Neuronal stem cell (in vitro differentiated cells): Measurements from ENCODE around the gene SFR1.

ENCODE experiments used
- DNase-seq: peaks from one replicate; pipeline ENCODE4 v3.0.0-alpha.2; 2013; ENCODE audit warnings: low spot score
- H2AFZ ChIP-seq: one replicate; pipeline ENCODE4 v1.6.1; 2013; ENCODE audit warnings: mild to moderate bottlenecking, low read length, inconsistent platforms
- H2AK5ac ChIP-seq: 2 replicates; pipeline ENCODE4 v1.6.1; 2013; ENCODE audit warnings: low read depth, mild to moderate bottlenecking, inconsistent platforms, low read length, moderate library complexity, mixed read lengths
- H2BK120ac ChIP-seq: 2 replicates; pipeline ENCODE4 v1.6.1; 2013; ENCODE audit warnings: low read depth, mild to moderate bottlenecking, inconsistent platforms, low read length, moderate library complexity, mixed read lengths
- H2BK12ac ChIP-seq: one replicate; pipeline ENCODE4 v1.6.1; 2013; ENCODE audit warnings: low read length, inconsistent platforms
- H2BK15ac ChIP-seq: 2 replicates; pipeline ENCODE4 v1.6.1; 2013; ENCODE audit warnings: mild to moderate bottlenecking, low read length, inconsistent platforms, mixed read lengths
- H2BK5ac ChIP-seq: one replicate; pipeline ENCODE4 v1.6.1; 2013; ENCODE audit warnings: inconsistent platforms, mild to moderate bottlenecking, low read length, moderate library complexity
- H3K14ac ChIP-seq: one replicate; pipeline ENCODE4 v1.6.1; 2013; ENCODE audit warnings: low read length, inconsistent platforms
- H3K18ac ChIP-seq: 2 replicates; pipeline ENCODE4 v1.6.1; 2013; ENCODE audit warnings: low read length, inconsistent platforms
- H3K23ac ChIP-seq: 2 replicates; pipeline ENCODE4 v1.6.1; 2013; ENCODE audit warnings: low read depth, mild to moderate bottlenecking, mixed read lengths, low read length, inconsistent platforms; ENCODE audit not compliant: poor library complexity
- H3K27ac ChIP-seq: replicated peaks from 3 replicates; pipeline ENCODE4 v1.5.1; 2013; ENCODE audit warnings: low read length, inconsistent platforms
- H3K27me3 ChIP-seq, 3 experiments: 2 replicates each; pipeline ENCODE4 v1.6.1; 2013; ENCODE audit warnings: low read length in 3 of 3, mild to moderate bottlenecking in 2 of 3, inconsistent platforms in 1 of 3, low read depth in 1 of 3, mixed read lengths in 1 of 3, moderate library complexity in 1 of 3; ENCODE audit not compliant: control insufficient read depth in 3 of 3, insufficient read depth in 3 of 3
- H3K36me3 ChIP-seq, 2 donors: replicated peaks in 1 of 2; 2 replicates each; pipeline ENCODE4 v1.6.1; 2013; ENCODE audit warnings: low read length in 2 of 2; ENCODE audit not compliant: control insufficient read depth in 2 of 2, insufficient read depth in 2 of 2
- H3K4ac ChIP-seq: 2 replicates; pipeline ENCODE4 v1.6.1; 2013; ENCODE audit warnings: inconsistent platforms, mild to moderate bottlenecking, low read length, moderate library complexity
- H3K4me1 ChIP-seq, 2 donors: 1 replicate in 1 of 2; 2 replicates in 1 of 2; pipeline ENCODE4 v1.6.1; 2013; ENCODE audit warnings: low read length in 2 of 2, low read depth in 1 of 2; ENCODE audit not compliant: control insufficient read depth in 2 of 2, insufficient read depth in 1 of 2
- H3K4me2 ChIP-seq: one replicate; pipeline ENCODE4 v1.6.1; 2013; ENCODE audit warnings: mild to moderate bottlenecking, low read length, inconsistent platforms; ENCODE audit not compliant: insufficient read depth, poor library complexity, severe bottlenecking
- H3K4me3 ChIP-seq, 2 donors: 2 replicates each; pipeline ENCODE4 v1.5.1; 2013; ENCODE audit warnings: low read length in 2 of 2, mild to moderate bottlenecking in 2 of 2, inconsistent platforms in 1 of 2, moderate library complexity in 1 of 2
- H3K79me1 ChIP-seq: one replicate; pipeline ENCODE4 v1.6.1; 2013; ENCODE audit warnings: low read depth, mild to moderate bottlenecking, inconsistent platforms, low read length, moderate library complexity
- H3K9ac ChIP-seq: one replicate; pipeline ENCODE4 v1.6.1; 2013; ENCODE audit warnings: mild to moderate bottlenecking, low read depth, low read length, inconsistent platforms; ENCODE audit not compliant: poor library complexity
- H3K9me3 ChIP-seq, 2 donors: replicated peaks in 1 of 2; 2 replicates each; pipeline versions ENCODE3 to v1.6.1; 2013; ENCODE audit warnings: low read length in 2 of 2, mild to moderate bottlenecking in 2 of 2, inconsistent platforms in 1 of 2, low read depth in 1 of 2, mixed read lengths in 1 of 2, moderate library complexity in 1 of 2; ENCODE audit not compliant: control insufficient read depth in 2 of 2, insufficient read depth in 1 of 2
- H4K8ac ChIP-seq: one replicate; pipeline ENCODE4 v1.6.1; 2013; ENCODE audit warnings: low read depth, mild to moderate bottlenecking, inconsistent platforms, low read length, moderate library complexity
- H4K91ac ChIP-seq: one replicate; pipeline ENCODE4 v1.6.1; 2013; ENCODE audit warnings: low read length, low read depth, mild to moderate bottlenecking, inconsistent platforms; ENCODE audit not compliant: poor library complexity
- whole genome bisulfite sequencing, 2 donors: extraction: QIAGEN DNeasy Blood & Tissue Kit; methylation state at CpG; one replicate each; pipeline ENCODE4 v1.1.7; 2013; ENCODE audit warnings: missing lambda C conversion rate in 2 of 2, mixed read lengths in 1 of 2; ENCODE audit not compliant: insufficient read length in 2 of 2, insufficient replicate concordance in 1 of 2; ENCODE audit errors: extremely low coverage in 2 of 2; 5-methylcytosine and 5-hydroxymethylcytosine counted together

Gene SFR1

GRCh38 chr10:104077247-104077646 lies 44.7 kb upstream of the SFR1 start:
- no peak overlapping the region for H3K4ac ChIP-seq
- H3K18ac ChIP-seq, result no peak overlapping the region
- H4K91ac ChIP-seq, result no peak overlapping the region
- H3K4me1 ChIP-seq, result peaks cover 10 to 18% of the 10 kb centered on the region in 2 donors
- no peak overlapping the region for H3K4me2 ChIP-seq
- H2BK120ac ChIP-seq, result no peak overlapping the region
- no peak overlapping the region for H2AK5ac ChIP-seq
- H3K36me3 ChIP-seq, result no peaks in the 10 kb centered on the region
- H3K27me3 ChIP-seq, result peaks cover 0 to 17% (median 0%) of the 10 kb centered on the region in 3 experiments
- H2BK15ac ChIP-seq, result no peak overlapping the region
- H2BK5ac ChIP-seq, result no peak overlapping the region
- no peaks in the 10 kb centered on the region for H3K79me1 ChIP-seq
- no peak overlapping the region for H3K9ac ChIP-seq
- H3K4me3 ChIP-seq, result no peak overlapping the region
- peak overlapping the region; percentile 42 for H3K27ac ChIP-seq
- WGBS, 2 donors, result no CpG with 5 or more reads among the region's 3 CpGs
- no peak overlapping the region for H4K8ac ChIP-seq
- no peak overlapping the region for H3K14ac ChIP-seq
- no peak overlapping the region for H3K23ac ChIP-seq
- H2AFZ ChIP-seq, result peak overlapping the region; percentile 21
- H3K9me3 ChIP-seq, result no peaks in the 10 kb centered on the region
- H2BK12ac ChIP-seq, result no peak overlapping the region
- DNase-seq, result no peak

GRCh38 chr10:104077663-104078151 lies 44.3 kb upstream of the SFR1 start:
- no peak overlapping the region for H3K4me3 ChIP-seq
- H2BK120ac ChIP-seq, result no peak overlapping the region
- WGBS, 2 donors, result no CpG with 5 or more reads among the region's 5 CpGs
- no peak overlapping the region for H2AK5ac ChIP-seq
- H3K9me3 ChIP-seq, result no peaks in the 10 kb centered on the region
- H2AFZ ChIP-seq, result no peak overlapping the region
- peak overlapping the region; percentile 67 for H3K18ac ChIP-seq
- no peak for DNase-seq
- H3K14ac ChIP-seq, result no peak overlapping the region
- no peak overlapping the region for H3K23ac ChIP-seq
- no peaks in the 10 kb centered on the region for H3K79me1 ChIP-seq
- H3K4me1 ChIP-seq, result peaks cover 10 to 18% of the 10 kb centered on the region in 2 donors
- no peaks in the 10 kb centered on the region for H3K36me3 ChIP-seq
- H3K27ac ChIP-seq, result no peak overlapping the region
- H3K27me3 ChIP-seq, result peaks cover 0 to 17% (median 0%) of the 10 kb centered on the region in 3 experiments
- no peak overlapping the region for H3K4me2 ChIP-seq
- no peak overlapping the region for H4K91ac ChIP-seq
- no peak overlapping the region for H2BK5ac ChIP-seq
- H3K4ac ChIP-seq, result no peak overlapping the region
- H2BK15ac ChIP-seq, result peak overlapping the region; percentile 11
- H3K9ac ChIP-seq, result no peak overlapping the region
- H4K8ac ChIP-seq, result no peak overlapping the region
- H2BK12ac ChIP-seq, result no peak overlapping the region

DNA sequence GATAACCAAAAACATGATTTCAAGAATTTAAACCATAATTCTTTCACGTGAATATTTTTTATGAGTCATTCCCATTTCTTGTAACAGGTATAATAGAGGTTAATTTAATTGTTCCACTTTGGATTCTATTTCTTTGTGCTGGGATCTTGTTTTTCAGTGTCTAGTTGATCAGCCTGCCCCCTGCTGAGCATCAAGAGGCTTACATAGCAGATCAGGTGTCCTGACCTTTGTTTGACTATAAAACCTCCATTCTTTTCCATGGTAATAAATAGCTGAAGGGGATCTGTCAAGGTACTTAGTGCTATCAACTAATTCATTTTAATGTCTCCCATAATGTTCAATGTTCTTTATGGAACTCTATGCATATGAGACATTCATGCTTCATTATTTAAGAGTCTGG lies 41.2 kb upstream of the SFR1 start:
- H3K9ac ChIP-seq, result no peak overlapping the region

GRCh38 chr10:104081998-104082397 lies 40.0 kb upstream of the SFR1 start:
- Histone ChIP-seq H4K8ac (no peak overlapping the region), H3K27ac (no peak overlapping the region), H3K79me1 (no peaks in the 10 kb centered on the region), H2BK12ac (no peak overlapping the region), H2BK15ac (no peak overlapping the region), H3K4me3 (no peak overlapping the region), H3K27me3 (no peaks in the 10 kb centered on the region), H4K91ac (no peak overlapping the region), H3K14ac (no peak overlapping the region), H3K9me3 (no peaks in the 10 kb centered on the region), H3K4ac (no peak overlapping the region), H3K9ac (no peak overlapping the region), H2BK120ac (no peak overlapping the region), H3K18ac (no peak overlapping the region), H3K23ac (no peak overlapping the region), H2BK5ac (no peak overlapping the region), H2AFZ (no peak overlapping the region), H3K36me3 (no peaks in the 10 kb centered on the region), H2AK5ac (no peak overlapping the region), H3K4me2 (no peak overlapping the region), H3K4me1 (peaks cover 5 to 14% of the 10 kb centered on the region in 2 donors)
- no CpG with 5 or more reads among the region's 5 CpGs for WGBS, 2 donors
- no peak for DNase-seq

More for the DNA sequence above, 41.2 kb upstream of the SFR1 start:
- Histone ChIP-seq H3K23ac (no peak overlapping the region), H3K9me3 (no peaks in the 10 kb centered on the region), H3K27ac (no peak overlapping the region), H3K36me3 (no peaks in the 10 kb centered on the region), H2BK5ac (no peak overlapping the region), H3K14ac (no peak overlapping the region), H3K4ac (no peak overlapping the region), H2AK5ac (no peak overlapping the region), H2BK120ac (no peak overlapping the region), H2AFZ (no peak overlapping the region), H2BK15ac (no peak overlapping the region), H3K18ac (no peak overlapping the region), H3K79me1 (no peaks in the 10 kb centered on the region), H3K27me3 (peaks cover 0 to 1% (median 0%) of the 10 kb centered on the region in 3 experiments), H2BK12ac (no peak overlapping the region), H4K91ac (no peak overlapping the region), H4K8ac (no peak overlapping the region), H3K4me3 (no peak overlapping the region), H3K4me2 (no peak overlapping the region), H3K4me1 (peaks cover 10 to 18% of the 10 kb centered on the region in 2 donors)
- peak; percentile 47 for DNase-seq
- no CpG with 5 or more reads among the region's 1 CpG for WGBS, 2 donors
